H1 (cell line): ENCODE data around the gene RBM4B. TPM values are rescaled to one million over a fixed set of nuclear protein-coding genes. Genes with fewer than 3 reads are reported as not detected.
A peak's percentile ranks its signal among the peaks of the same experiment; 100 is the strongest.

Source experiments
- CTCF ChIA-PET: fragments of 300-600 bp; sonication (Branson Sonifier 250); formaldehyde crosslinking; loops from one replicate; lab custom pipeline; 2021; ENCODE audit not compliant: partially characterized antibody; lab: Charles Lee
- POLR2A ChIA-PET: fragments of 300-600 bp; sonication (Branson Sonifier 250); formaldehyde crosslinking; loops from one replicate; lab custom pipeline; 2021; ENCODE audit warnings: inconsistent platforms; ENCODE audit not compliant: partially characterized antibody; lab: Charles Lee
- DNase-seq, 2 experiments: peaks; one replicate each; pipeline versions ENCODE4 v3.0.0 to v3.0.0-alpha.2; 2010 to 2022; ENCODE audit warnings: low spot score in 2 of 2, low read depth in 1 of 2, mixed read lengths in 1 of 2
- FAIRE-seq: peaks from 2 replicates; lab custom pipeline; 2011; peaks lifted over from hg19 to GRCh38; lab: Jason Lieb, UNC
- H2AFZ ChIP-seq: 2 replicates; pipeline ENCODE4 v1.8.1; 2012; ENCODE audit warnings: low read length, inconsistent platforms
- H2AK5ac ChIP-seq: 2 replicates; pipeline ENCODE4 v1.6.1; 2013; ENCODE audit warnings: low read depth, low read length
- H2BK120ac ChIP-seq: replicated peaks from 2 replicates; pipeline ENCODE3; 2013; ENCODE audit warnings: low read depth, low read length, inconsistent platforms
- H2BK12ac ChIP-seq: 2 replicates; pipeline ENCODE4 v1.6.1; 2013; ENCODE audit warnings: low read depth, low read length
- H2BK15ac ChIP-seq: 2 replicates; pipeline ENCODE4 v1.6.1; 2013; ENCODE audit warnings: low read length
- H2BK20ac ChIP-seq: 2 replicates; pipeline ENCODE4 v1.6.1; 2013; ENCODE audit warnings: low read length
- H2BK5ac ChIP-seq: 2 replicates; pipeline ENCODE4 v1.6.1; 2013; ENCODE audit warnings: low read depth, low read length
- H3K14ac ChIP-seq: 2 replicates; pipeline ENCODE4 v1.6.1; 2013; ENCODE audit warnings: inconsistent platforms; ENCODE audit not compliant: insufficient read length
- H3K18ac ChIP-seq: 2 replicates; pipeline ENCODE4 v1.6.1; 2013; ENCODE audit warnings: low read length; ENCODE audit errors: extremely low read depth
- H3K23ac ChIP-seq: 2 replicates; pipeline ENCODE4 v1.6.1; 2013; ENCODE audit warnings: inconsistent platforms; ENCODE audit not compliant: insufficient read length
- H3K23me2 ChIP-seq: 2 replicates; pipeline ENCODE4 v1.6.1; 2013; ENCODE audit warnings: low read depth, low read length
- H3K27ac ChIP-seq: 2 replicates; pipeline ENCODE4 v1.6.1; 2011; ENCODE audit warnings: low read depth, low read length, inconsistent platforms
- H3K27me3 ChIP-seq, 4 experiments: replicated peaks in 1 of 4; 1 replicate in 1 of 4; 2 replicates in 3 of 4; pipeline versions ENCODE4 v1.6.1 to v1.8.1; 2011 to 2013; ENCODE audit warnings: low read length in 3 of 4, mild to moderate bottlenecking in 3 of 4, inconsistent platforms in 2 of 4, mixed read lengths in 2 of 4, moderate library complexity in 1 of 4; ENCODE audit not compliant: control insufficient read depth in 3 of 4, insufficient read depth in 3 of 4; ENCODE audit errors: extremely low read depth in 1 of 4
- H3K36me3 ChIP-seq, 4 experiments: 2 replicates each; pipeline versions ENCODE4 v1.6.1 to v1.8.1; 2011 to 2013; ENCODE audit warnings: mild to moderate bottlenecking in 4 of 4, low read length in 3 of 4, moderate library complexity in 2 of 4, control low read depth in 1 of 4, inconsistent platforms in 1 of 4; ENCODE audit not compliant: insufficient read depth in 4 of 4, control insufficient read depth in 2 of 4
- H3K4ac ChIP-seq: replicated peaks from 2 replicates; pipeline ENCODE3; 2013; ENCODE audit warnings: low read length, low read depth, mixed read lengths, inconsistent platforms; ENCODE audit not compliant: insufficient read length
- H3K4me1 ChIP-seq, 4 experiments: replicated peaks in 1 of 4; 1 replicate in 1 of 4; 2 replicates in 3 of 4; pipeline versions ENCODE4 v1.6.1 to v1.8.1; 2011 to 2013; ENCODE audit warnings: low read length in 3 of 4, inconsistent platforms in 2 of 4, mixed read lengths in 1 of 4; ENCODE audit not compliant: insufficient read depth in 4 of 4, control insufficient read depth in 3 of 4
- H3K4me2 ChIP-seq, 2 experiments: 2 replicates each; pipeline versions ENCODE4 v1.6.1 to v1.8.1; 2011 to 2013; ENCODE audit warnings: low read depth in 2 of 2, low read length in 2 of 2, control low read depth in 1 of 2, inconsistent platforms in 1 of 2, mild to moderate bottlenecking in 1 of 2; ENCODE audit not compliant: insufficient read depth in 1 of 2
- H3K4me3 ChIP-seq, 4 experiments: fragments of 200-600, 300-600 bp in 1 of 4; sonication (generic), shearing (Covaris generic), sonication (Bioruptor Twin) in 1 of 4; 2 replicates each; pipeline versions ENCODE4 v1.5.1 to v1.8.1; 2011 to 2016; ENCODE audit warnings: low read length in 4 of 4, low read depth in 3 of 4, control low read depth in 2 of 4, inconsistent platforms in 2 of 4, mild to moderate bottlenecking in 2 of 4, mixed read lengths in 1 of 4, moderate library complexity in 1 of 4; ENCODE audit not compliant: insufficient read depth in 2 of 4; ENCODE audit errors: extremely low read depth in 1 of 4
- H3K56ac ChIP-seq: replicated peaks from 2 replicates; pipeline ENCODE3; 2013; ENCODE audit warnings: low read depth, mild to moderate bottlenecking, mixed read lengths, low read length, inconsistent platforms; ENCODE audit not compliant: insufficient read length
- H3K79me1 ChIP-seq: 2 replicates; pipeline ENCODE4 v1.6.1; 2013; ENCODE audit warnings: low read depth, low read length, control low read depth
- H3K79me2 ChIP-seq, 2 experiments: 2 replicates each; pipeline versions ENCODE4 v1.6.1 to v1.8.1; 2012 to 2013; ENCODE audit warnings: low read length in 2 of 2, mild to moderate bottlenecking in 2 of 2, inconsistent platforms in 1 of 2; ENCODE audit not compliant: insufficient read depth in 2 of 2, control insufficient read depth in 1 of 2
- H3K9ac ChIP-seq, 4 experiments: replicated peaks in 1 of 4; 1 replicate in 1 of 4; 2 replicates in 3 of 4; pipeline versions ENCODE4 v1.6.1 to v1.8.1; 2011 to 2013; ENCODE audit warnings: low read depth in 3 of 4, low read length in 3 of 4, control low read depth in 2 of 4, mild to moderate bottlenecking in 2 of 4, moderate library complexity in 2 of 4, inconsistent platforms in 1 of 4; ENCODE audit errors: extremely low read depth in 1 of 4
- H3K9me3 ChIP-seq, 2 experiments: 2 replicates each; pipeline versions ENCODE4 v1.6.1 to v1.8.1; 2012 to 2013; ENCODE audit warnings: mild to moderate bottlenecking in 2 of 2, moderate library complexity in 2 of 2, control low read depth in 1 of 2, inconsistent platforms in 1 of 2, low read depth in 1 of 2, low read length in 1 of 2, mixed read lengths in 1 of 2; ENCODE audit not compliant: insufficient read depth in 2 of 2
- H4K20me1 ChIP-seq, 2 experiments: replicated peaks in 1 of 2; 2 replicates each; pipeline versions ENCODE3 to v1.8.1; 2011 to 2013; ENCODE audit warnings: inconsistent platforms in 2 of 2, low read length in 2 of 2, mild to moderate bottlenecking in 1 of 2; ENCODE audit not compliant: insufficient read depth in 2 of 2, control insufficient read depth in 1 of 2
- H4K5ac ChIP-seq: 2 replicates; pipeline ENCODE4 v1.6.1; 2013; ENCODE audit warnings: low read length, low read depth, mixed read lengths, inconsistent platforms; ENCODE audit not compliant: insufficient read length
- H4K8ac ChIP-seq: 2 replicates; pipeline ENCODE4 v1.8.0; 2013; ENCODE audit warnings: mild to moderate bottlenecking, moderate library complexity, low read length, inconsistent platforms; ENCODE audit not compliant: insufficient read depth; ENCODE audit errors: extremely low read depth
- H4K91ac ChIP-seq: replicated peaks from 2 replicates; pipeline ENCODE3; 2013; ENCODE audit warnings: low read length, mixed read lengths, inconsistent platforms; ENCODE audit not compliant: insufficient read length
- POLR2AphosphoS5 ChIP-seq: IDR thresholded peaks from 2 replicates; pipeline ENCODE4 v1.6.1; 2011; ENCODE audit warnings: low read depth, low read length
- WGBS, 2 experiments: shearing (Covaris generic) in 1 of 2; methylation state at CpG; one replicate each; pipeline versions ENCODE4 v1.1.6 to v1.1.7; 2013 to 2015; ENCODE audit warnings: low lambda C conversion rate in 2 of 2, mixed read lengths in 2 of 2, inconsistent platforms in 1 of 2, low coverage in 1 of 2, missing lambda C conversion rate in 1 of 2; ENCODE audit not compliant: insufficient replicate concordance in 2 of 2, insufficient coverage in 1 of 2, insufficient read length in 1 of 2; ENCODE audit errors: extremely low coverage in 1 of 2, missing lambda C conversion rate in 1 of 2; 5-methylcytosine and 5-hydroxymethylcytosine counted together
- polyA plus RNA-seq, 7 experiments: library from polyadenylated mRNA; depleted of rRNA in 3 of 7; stranded (reverse) in 5 of 7; unstranded in 2 of 7; fragments of >200 nt in 5 of 7; fragments of 200-250 nt in 2 of 7; gene quantifications; 1 replicate in 5 of 7; 2 replicates in 1 of 7; 4 replicates in 1 of 7; pipeline versions ENCODE4 v1.2.1 to v1.2.3, GENCODE V29; 2011 to 2013; ENCODE audit warnings: missing spikeins in 2 of 7, mixed read lengths in 2 of 7
- total RNA-seq: library from RNA; stranded (reverse); fragmentation: NEBNext Ultra II Directional; extraction: Animal tissue kit (Norgen Biotek cat#: 25700); gene quantifications from 2 replicates; pipeline ENCODE4 v1.2.1, GENCODE V29; 2021
- TF ChIP-seq, protein P1 (sequence below), 3 experiments: IDR thresholded peaks; 1 replicate in 2 of 3; 2 replicates in 1 of 3; pipeline versions ENCODE4 v1.5.1 to v1.6.1; 2011; ENCODE audit warnings: low read length in 3 of 3, mild to moderate bottlenecking in 3 of 3, inconsistent platforms in 2 of 3, low read depth in 1 of 3, moderate library complexity in 1 of 3; ENCODE audit not compliant: insufficient read depth in 1 of 3; ENCODE audit errors: control extremely low read depth in 1 of 3

RBM4B gene
- total and polyA plus RNA-seq, 2 of the 8 experiments (the other 6 are each of a cell fraction or from before 2014, with no cell fraction given), result 27.5 to 30.5 TPM

DNA sequence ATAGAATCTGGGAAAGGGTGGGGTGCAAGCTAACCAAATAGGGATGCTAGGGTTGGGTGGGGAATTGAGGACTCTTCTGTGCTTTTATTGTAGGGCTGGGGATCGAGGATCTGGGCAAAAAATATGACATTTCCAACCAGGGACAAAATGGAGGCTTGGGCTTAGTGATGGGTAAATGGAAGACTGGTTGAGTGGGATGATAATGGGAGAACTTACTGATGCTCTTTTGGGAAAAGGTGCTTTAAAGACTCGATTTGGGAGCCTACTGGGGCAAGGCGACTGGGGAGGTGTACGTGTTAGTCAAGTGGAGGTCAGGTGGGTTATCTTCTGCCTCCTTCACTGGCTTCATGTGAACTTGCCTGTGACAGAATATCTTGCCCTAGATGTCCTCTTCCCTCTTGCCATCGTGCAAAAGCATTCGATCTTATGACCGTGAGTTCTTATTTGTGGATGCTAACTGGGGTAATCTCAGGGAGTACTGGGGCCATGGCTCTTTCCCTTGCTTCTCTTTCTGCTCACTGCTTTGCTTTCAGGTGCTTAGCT is 49.6 kb downstream of the RBM4B start:
- no peak for FAIRE-seq
- ChIA-PET POLR2A (interaction anchor here (65.3 to 66.2 kb wide), 2 partner anchors 7 to 15 kb away, joined by 2165 read pairs; partner anchors contain the start of genes CCDC87, CCS, RBM14 and RBM4), CTCF (interaction anchor here (0.6 to 2.1 kb wide), 2 partner anchors 10 to 49 kb away, joined by 3 to 7 read pairs; no protein-coding TSS in a partner anchor)
- H3K27ac ChIP-seq, result no peak overlapping the region
- no peaks in the 10 kb centered on the region for H3K9me3 ChIP-seq
- H2BK20ac ChIP-seq, result no peak overlapping the region
- no peak overlapping the region for H3K4me2 ChIP-seq
- H2AK5ac ChIP-seq, result no peak overlapping the region
- no peak for DNase-seq
- no peaks in the 10 kb centered on the region for H3K23me2 ChIP-seq
- no peak overlapping the region for H4K91ac ChIP-seq
- H2BK120ac ChIP-seq, result no peak overlapping the region
- H3K4me1 ChIP-seq, result no peaks in the 10 kb centered on the region
- peaks cover 45 to 56% of the 10 kb centered on the region in 2 experiments for H4K20me1 ChIP-seq
- no peak overlapping the region for H3K23ac ChIP-seq
- H3K4ac ChIP-seq, result no peak overlapping the region
- H3K14ac ChIP-seq, result no peak overlapping the region
- no peak overlapping the region for H3K9ac ChIP-seq
- no peak overlapping the region for H4K5ac ChIP-seq
- H3K18ac ChIP-seq, result no peak overlapping the region
- TF ChIP-seq POLR2AphosphoS5, result peak; percentile 54; the same call in 1 of the 2 replicates
- TF ChIP-seq, protein P1, sequence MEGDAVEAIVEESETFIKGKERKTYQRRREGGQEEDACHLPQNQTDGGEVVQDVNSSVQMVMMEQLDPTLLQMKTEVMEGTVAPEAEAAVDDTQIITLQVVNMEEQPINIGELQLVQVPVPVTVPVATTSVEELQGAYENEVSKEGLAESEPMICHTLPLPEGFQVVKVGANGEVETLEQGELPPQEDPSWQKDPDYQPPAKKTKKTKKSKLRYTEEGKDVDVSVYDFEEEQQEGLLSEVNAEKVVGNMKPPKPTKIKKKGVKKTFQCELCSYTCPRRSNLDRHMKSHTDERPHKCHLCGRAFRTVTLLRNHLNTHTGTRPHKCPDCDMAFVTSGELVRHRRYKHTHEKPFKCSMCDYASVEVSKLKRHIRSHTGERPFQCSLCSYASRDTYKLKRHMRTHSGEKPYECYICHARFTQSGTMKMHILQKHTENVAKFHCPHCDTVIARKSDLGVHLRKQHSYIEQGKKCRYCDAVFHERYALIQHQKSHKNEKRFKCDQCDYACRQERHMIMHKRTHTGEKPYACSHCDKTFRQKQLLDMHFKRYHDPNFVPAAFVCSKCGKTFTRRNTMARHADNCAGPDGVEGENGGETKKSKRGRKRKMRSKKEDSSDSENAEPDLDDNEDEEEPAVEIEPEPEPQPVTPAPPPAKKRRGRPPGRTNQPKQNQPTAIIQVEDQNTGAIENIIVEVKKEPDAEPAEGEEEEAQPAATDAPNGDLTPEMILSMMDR (IDR thresholded peaks at IDR 0.05; ENCODE audit: control extremely low read depth in 1 of 3, insufficient read depth in 1 of 3, low read depth in 1 of 3, low read length in 3 of 3), result no peak
- 97% methylated on average over 7 of the region's 7 CpGs; no CpG with 5 or more reads in 1 of the 2 experiments for WGBS, 2 experiments
- peaks cover 47 to 100% of the 10 kb centered on the region in 2 experiments for H3K79me2 ChIP-seq
- H2BK15ac ChIP-seq, result no peak overlapping the region
- H2BK5ac ChIP-seq, result no peak overlapping the region
- H3K79me1 ChIP-seq, result peaks cover 37% of the 10 kb centered on the region
- no peaks in the 10 kb centered on the region for H3K27me3 ChIP-seq
- H2AFZ ChIP-seq, result no peak overlapping the region
- H4K8ac ChIP-seq, result no peak overlapping the region
- no peak overlapping the region for H3K4me3 ChIP-seq
- no peak overlapping the region for H3K56ac ChIP-seq
- no peak overlapping the region for H2BK12ac ChIP-seq
- peaks cover 51 to 86% (median 79%) of the 10 kb centered on the region in 4 experiments for H3K36me3 ChIP-seq
